GM06990 (cell line): ENCODE data around the gene TMEM151B.

Source experiments
- DNase-seq: peaks from one replicate; pipeline ENCODE4 v3.0.0-alpha.2; 2011; ENCODE audit not compliant: insufficient read length; ENCODE audit errors: extremely low read depth
- H3K27me3 ChIP-seq: replicated peaks from 2 replicates; pipeline ENCODE4 v1.6.0; 2011; ENCODE audit warnings: low read length; ENCODE audit not compliant: control insufficient read depth, insufficient read depth
- H3K36me3 ChIP-seq: 2 replicates; pipeline ENCODE4 v1.5.1; 2011; ENCODE audit warnings: low read length; ENCODE audit not compliant: control insufficient read depth, insufficient read depth
- H3K4me3 ChIP-seq: replicated peaks from 2 replicates; pipeline ENCODE4 v1.5.1; 2011; ENCODE audit warnings: low read depth, mild to moderate bottlenecking, control low read depth, low read length
- TF ChIP-seq, protein P1 (sequence below): IDR thresholded peaks from 2 replicates; pipeline ENCODE4 v1.5.1; 2011; ENCODE audit warnings: low read length, control low read depth, mild to moderate bottlenecking, inconsistent platforms; ENCODE audit not compliant: insufficient read depth, poor library complexity, severe bottlenecking

TMEM151B gene

DNA sequence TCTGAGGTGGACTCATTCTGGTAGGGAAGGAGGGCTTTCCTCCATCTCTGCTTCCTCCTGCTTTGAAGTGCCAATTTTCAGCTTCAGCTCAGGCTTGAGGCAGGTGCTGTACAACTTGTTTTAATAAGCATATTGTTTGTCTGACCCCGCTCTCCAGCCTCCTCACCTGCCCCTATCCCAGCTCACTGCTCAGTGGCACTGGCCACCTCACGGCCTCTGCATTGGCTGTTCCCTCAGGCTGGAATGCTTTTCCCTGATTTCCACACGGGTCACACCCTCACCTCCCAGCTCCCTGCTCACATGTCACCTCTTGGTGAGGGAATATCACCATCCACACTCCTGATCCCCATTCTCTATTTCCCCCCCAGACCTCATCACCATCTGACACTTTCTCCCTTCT, 28.6 kb downstream of the TMEM151B start:
- 0 out of 2 replicates have a peak, but pooled peaks cover 1% of the 10 kb centered on the region for H3K27me3 ChIP-seq
- TF ChIP-seq, protein P1, sequence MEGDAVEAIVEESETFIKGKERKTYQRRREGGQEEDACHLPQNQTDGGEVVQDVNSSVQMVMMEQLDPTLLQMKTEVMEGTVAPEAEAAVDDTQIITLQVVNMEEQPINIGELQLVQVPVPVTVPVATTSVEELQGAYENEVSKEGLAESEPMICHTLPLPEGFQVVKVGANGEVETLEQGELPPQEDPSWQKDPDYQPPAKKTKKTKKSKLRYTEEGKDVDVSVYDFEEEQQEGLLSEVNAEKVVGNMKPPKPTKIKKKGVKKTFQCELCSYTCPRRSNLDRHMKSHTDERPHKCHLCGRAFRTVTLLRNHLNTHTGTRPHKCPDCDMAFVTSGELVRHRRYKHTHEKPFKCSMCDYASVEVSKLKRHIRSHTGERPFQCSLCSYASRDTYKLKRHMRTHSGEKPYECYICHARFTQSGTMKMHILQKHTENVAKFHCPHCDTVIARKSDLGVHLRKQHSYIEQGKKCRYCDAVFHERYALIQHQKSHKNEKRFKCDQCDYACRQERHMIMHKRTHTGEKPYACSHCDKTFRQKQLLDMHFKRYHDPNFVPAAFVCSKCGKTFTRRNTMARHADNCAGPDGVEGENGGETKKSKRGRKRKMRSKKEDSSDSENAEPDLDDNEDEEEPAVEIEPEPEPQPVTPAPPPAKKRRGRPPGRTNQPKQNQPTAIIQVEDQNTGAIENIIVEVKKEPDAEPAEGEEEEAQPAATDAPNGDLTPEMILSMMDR = no peak
- peaks cover 24% of the 10 kb centered on the region for H3K36me3 ChIP-seq
- H3K4me3 ChIP-seq = no peak overlapping the region
- no peak for DNase-seq

DNA sequence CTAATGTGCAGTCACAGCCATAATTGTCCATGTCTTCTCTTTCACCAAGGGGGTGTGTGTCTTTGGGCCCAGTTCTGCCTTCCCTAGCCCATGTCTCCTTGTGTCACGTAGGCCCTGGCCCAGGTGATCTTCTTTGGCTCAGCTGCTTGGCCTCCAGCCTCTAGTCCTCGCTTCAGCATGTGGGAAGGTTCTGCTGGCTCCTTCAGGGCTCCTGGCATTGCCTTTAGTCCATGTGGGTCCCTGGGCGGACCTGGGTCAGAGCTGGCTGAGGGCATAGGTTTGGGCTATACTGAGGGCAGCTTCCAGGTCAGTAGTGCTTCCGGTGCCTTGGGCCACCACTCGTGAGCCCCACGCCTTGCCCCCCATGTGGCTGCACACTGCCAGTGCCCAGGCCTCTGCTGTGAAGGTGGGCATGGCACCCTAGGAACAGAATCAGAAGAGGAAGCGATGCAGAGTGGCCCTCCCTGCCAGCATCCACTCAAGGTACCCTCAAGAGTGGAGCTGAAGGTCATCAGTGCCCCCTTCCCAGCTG, 30.1 kb downstream of the TMEM151B start:
- TF ChIP-seq, protein P1 = no peak
- peaks cover 35% of the 10 kb centered on the region for H3K36me3 ChIP-seq
- no peak overlapping the region for H3K4me3 ChIP-seq
- DNase-seq = no peak
- 0 out of 2 replicates have a peak, but pooled peaks cover 1% of the 10 kb centered on the region for H3K27me3 ChIP-seq

DNA sequence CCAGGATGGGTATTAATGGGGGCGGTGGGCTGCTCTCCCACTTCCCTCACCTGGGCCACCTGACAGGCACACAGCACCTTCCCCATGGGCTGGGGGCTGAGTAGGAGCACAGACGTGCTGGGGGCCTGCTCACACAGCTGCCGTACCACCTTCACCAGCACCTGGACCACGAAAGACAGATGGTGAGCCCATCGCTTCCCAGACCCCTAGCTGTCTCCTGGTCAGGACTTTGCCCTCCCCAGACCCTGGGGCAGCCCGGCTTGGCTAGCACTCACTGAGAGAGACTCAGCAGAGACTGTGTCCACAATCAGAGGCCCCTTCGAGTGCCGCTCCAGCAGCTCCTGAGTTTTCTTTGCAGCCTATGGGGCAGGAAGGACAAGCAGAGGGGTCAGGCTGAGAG, 30.9 kb downstream of the TMEM151B start:
- DNase-seq = no peak
- TF ChIP-seq, protein P1 = no peak
- H3K27me3 ChIP-seq = 0 out of 2 replicates have a peak, but pooled peaks cover 1% of the 10 kb centered on the region
- peaks cover 35% of the 10 kb centered on the region for H3K36me3 ChIP-seq
- no peak overlapping the region for H3K4me3 ChIP-seq

DNA sequence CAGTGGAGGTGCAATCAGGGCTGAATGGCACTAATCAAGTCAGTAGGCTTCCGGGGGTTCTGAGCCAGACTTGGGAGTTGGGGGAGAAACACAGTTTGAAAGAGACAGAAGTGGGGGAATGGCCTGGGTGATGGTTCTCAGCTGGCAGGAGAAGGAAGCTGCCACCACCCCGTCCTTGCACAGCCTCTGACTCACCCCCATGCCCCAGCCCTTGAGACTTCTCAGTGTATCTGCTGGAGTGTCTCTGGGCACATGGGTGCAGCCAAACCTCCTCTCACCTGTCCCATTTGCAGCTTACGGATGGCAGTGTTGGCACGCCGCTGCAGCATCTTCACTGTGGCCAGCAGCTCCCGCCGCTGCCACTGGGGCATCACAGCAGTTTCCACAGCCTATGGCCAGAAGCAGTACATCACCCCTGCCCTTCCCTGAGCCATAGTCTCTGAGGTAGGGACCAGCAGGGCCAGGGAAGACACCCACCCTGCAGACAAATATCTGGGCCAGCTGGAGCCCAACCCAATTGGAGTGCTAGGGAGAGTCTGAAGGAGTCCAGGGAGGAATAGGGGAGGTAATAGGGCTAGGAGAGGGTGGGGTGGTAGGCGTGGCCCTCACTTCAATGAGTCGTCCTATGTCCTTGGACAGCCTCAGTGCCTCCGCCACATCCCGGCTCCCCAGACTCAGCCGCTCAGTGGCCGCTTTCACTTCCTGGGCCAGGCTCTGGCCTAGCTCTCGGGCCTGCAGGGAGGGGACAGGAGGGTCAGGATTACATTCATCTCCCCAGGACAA, 31.7 kb downstream of the TMEM151B start:
- TF ChIP-seq, protein P1 = no peak
- Histone ChIP-seq H3K4me3 (no peak overlapping the region), H3K27me3 (0 out of 2 replicates have a peak, but pooled peaks cover 1% of the 10 kb centered on the region), H3K36me3 (peaks cover 41% of the 10 kb centered on the region)
- no peak for DNase-seq

DNA sequence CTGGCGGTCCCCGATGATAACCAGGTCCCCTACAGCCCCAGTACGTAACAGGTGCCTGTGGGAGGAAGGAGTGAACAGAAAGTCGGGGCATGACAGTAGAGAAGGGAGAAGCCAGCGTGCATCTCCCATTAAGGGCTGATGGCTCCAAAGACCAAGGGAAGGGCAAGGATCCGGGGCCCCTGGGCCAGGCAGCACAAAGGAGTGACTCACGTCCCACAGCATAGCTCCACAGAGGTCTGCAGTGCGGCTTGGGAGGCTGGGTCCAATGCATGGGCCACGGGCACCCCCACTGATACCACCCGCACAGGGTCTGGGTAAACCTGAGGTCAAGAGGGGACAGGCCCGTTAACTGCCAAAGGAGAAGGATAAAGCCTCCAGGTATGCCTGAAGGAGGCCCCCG, 32.6 kb downstream of the TMEM151B start:
- TF ChIP-seq, protein P1 = no peak
- DNase-seq = no peak
- H3K4me3 ChIP-seq = no peak overlapping the region
- H3K36me3 ChIP-seq = peaks cover 47% of the 10 kb centered on the region
- 0 out of 2 replicates have a peak, but pooled peaks cover 1% of the 10 kb centered on the region for H3K27me3 ChIP-seq
